HCT116 (cell line): ENCODE data around the gene IBA57. TPM values are rescaled to one million over a fixed set of nuclear protein-coding genes. Genes with fewer than 3 reads are reported as not detected.
A peak's percentile ranks its signal among the peaks of the same experiment; 100 is the strongest.

Experiments
- ATAC-seq: fragments of 200-7000 bp; cut with Tn5 transposase; 2 replicates; pipeline ENCODE4 v1.9.1; 2020; ENCODE audit warnings: mild to moderate bottlenecking, moderate library complexity
- BruUV-seq: library from RNA; stranded (reverse); fragments of 400-500 nt; replicated peaks from 2 replicates; lab custom pipeline; 2021; lab: Mats Ljungman, UMichigan
- CTCF ChIA-PET: fragments of 300-600 bp; sonication (Branson Sonifier 250); formaldehyde crosslinking; loops from one replicate; lab custom pipeline; 2021; ENCODE audit warnings: antibody characterized with exemption; lab: Charles Lee
- POLR2A ChIA-PET: fragments of 300-600, 350-600 bp; sonication (Branson Sonifier 250); formaldehyde crosslinking; loops from one replicate; lab custom pipeline; 2021; ENCODE audit warnings: antibody characterized with exemption; lab: Charles Lee
- RAD21 ChIA-PET, 2 experiments: fragments of 300-600 bp; sonication (Branson Sonifier 250); formaldehyde crosslinking; loops; one replicate each; lab custom pipeline; 2023; ENCODE audit warnings: low total read pairs in 2 of 2; ENCODE audit not compliant: uncharacterized antibody in 2 of 2, unreplicated experiment in 2 of 2, low non-redundant PET in 1 of 2; lab: Charles Lee
- DNase-seq: peaks from one replicate; pipeline ENCODE4 v3.0.0-alpha.2; 2010; ENCODE audit warnings: low read depth, low spot score
- H2AFZ ChIP-seq: fragments of 200-600 bp; shearing (Covaris generic), sonication (generic); 2 replicates; pipeline ENCODE4 v1.6.1; 2017; ENCODE audit warnings: low read depth, mixed run types, mixed read lengths, antibody characterized with exemption, low read length; ENCODE audit not compliant: poor library complexity, severe bottlenecking
- H3K27ac ChIP-seq: 2 replicates; pipeline ENCODE4 v1.5.1; 2012; ENCODE audit warnings: low read depth, low read length
- H3K27me3 ChIP-seq: fragments of 200-600 bp; sonication (generic); 2 replicates; pipeline ENCODE4 v1.6.1; 2016; ENCODE audit warnings: mixed run types, low read length, mixed read lengths; ENCODE audit not compliant: insufficient read depth
- H3K36me3 ChIP-seq, 2 experiments: fragments of 200-500 bp in 1 of 2; fragments of 200-600 bp in 1 of 2; sonication (Bioruptor generic) in 1 of 2; sonication (generic) in 1 of 2; 2 replicates each; pipeline versions ENCODE4 v1.5.1 to v1.6.1; 2014 to 2016; ENCODE audit warnings: low read length in 2 of 2, inconsistent platforms in 1 of 2, mixed read lengths in 1 of 2, mixed run types in 1 of 2; ENCODE audit not compliant: insufficient read depth in 2 of 2, control insufficient read depth in 1 of 2
- H3K4me1 ChIP-seq, 2 experiments: fragments of 200-600 bp in 1 of 2; sonication (generic) in 1 of 2; 2 replicates each; pipeline versions ENCODE4 v1.5.1 to v1.6.1; 2012 to 2017; ENCODE audit warnings: low read length in 2 of 2, inconsistent platforms in 1 of 2, mild to moderate bottlenecking in 1 of 2, mixed read lengths in 1 of 2, mixed run types in 1 of 2, moderate library complexity in 1 of 2; ENCODE audit not compliant: insufficient read depth in 2 of 2, control insufficient read depth in 1 of 2
- H3K4me2 ChIP-seq: fragments of 200-600 bp; sonication (generic); 2 replicates; pipeline ENCODE4 v1.6.1; 2017; ENCODE audit warnings: mixed run types, low read length, mixed read lengths
- H3K4me3 ChIP-seq, 2 experiments: fragments of 200-600 bp in 1 of 2; sonication (generic) in 1 of 2; replicated peaks in 1 of 2; 2 replicates each; pipeline ENCODE4 v1.5.1; 2011 to 2016; ENCODE audit warnings: low read length in 2 of 2, control low read depth in 1 of 2, low read depth in 1 of 2, mild to moderate bottlenecking in 1 of 2, mixed read lengths in 1 of 2, mixed run types in 1 of 2
- H3K79me2 ChIP-seq: fragments of 200-600 bp; sonication (generic); 2 replicates; pipeline ENCODE4 v1.6.1; 2017; ENCODE audit warnings: mild to moderate bottlenecking, mixed run types, low read length, moderate library complexity, mixed read lengths; ENCODE audit not compliant: insufficient read depth
- H3K9ac ChIP-seq: fragments of 200-600 bp; sonication (generic); 2 replicates; pipeline ENCODE4 v1.6.1; 2016; ENCODE audit warnings: low read length, mixed read lengths
- H3K9me2 ChIP-seq: fragments of 200-600 bp; sonication (generic), shearing (Covaris generic); 2 replicates; pipeline ENCODE4 v1.6.1; 2017; ENCODE audit warnings: mixed run types, mild to moderate bottlenecking, moderate library complexity; ENCODE audit not compliant: insufficient read depth
- H3K9me3 ChIP-seq, 2 experiments: fragments of 200-500 bp in 1 of 2; fragments of 200-600 bp in 1 of 2; sonication (Bioruptor generic) in 1 of 2; sonication (generic) in 1 of 2; 2 replicates each; pipeline ENCODE4 v1.6.1; 2014 to 2017; ENCODE audit warnings: low read length in 2 of 2, mixed read lengths in 2 of 2, inconsistent platforms in 1 of 2, low read depth in 1 of 2, mild to moderate bottlenecking in 1 of 2, mixed run types in 1 of 2, moderate library complexity in 1 of 2; ENCODE audit not compliant: control insufficient read depth in 1 of 2, insufficient read depth in 1 of 2
- H4K20me1 ChIP-seq: fragments of 200-600 bp; sonication (generic), shearing (Covaris generic); 2 replicates; pipeline ENCODE4 v1.6.1; 2017; ENCODE audit warnings: mixed run types, mild to moderate bottlenecking, moderate library complexity; ENCODE audit not compliant: insufficient read depth
- ATF3 ChIP-seq: IDR thresholded peaks from 2 replicates; pipeline ENCODE4 v1.6.1; 2012
- CEBPB ChIP-seq: IDR thresholded peaks from 2 replicates; pipeline ENCODE4 v1.6.1; 2012; ENCODE audit warnings: low read depth
- CTCF ChIP-seq, 3 experiments: fragments of 200-600 bp in 1 of 3; sonication (generic) in 1 of 3; IDR thresholded peaks in 2 of 3; conservative IDR thresholded peaks in 1 of 3; 2 replicates each; pipeline ENCODE4 v1.5.1; 2012 to 2017; ENCODE audit warnings: low read depth in 2 of 3, low read length in 2 of 3, antibody characterized with exemption in 1 of 3, borderline replicate concordance in 1 of 3, control low read depth in 1 of 3, mild to moderate bottlenecking in 1 of 3, mixed read lengths in 1 of 3, mixed run types in 1 of 3, moderate library complexity in 1 of 3; ENCODE audit not compliant: insufficient read depth in 1 of 3
- EZH2 ChIP-seq: fragments of 200-600 bp; sonication (generic); IDR thresholded peaks from 2 replicates; pipeline ENCODE4 v1.6.1; 2017; ENCODE audit warnings: antibody characterized with exemption, mixed run types
- FOSL1 ChIP-seq: IDR thresholded peaks from 2 replicates; pipeline ENCODE4 v1.6.1; 2012; ENCODE audit warnings: low read depth
- MAX ChIP-seq: IDR thresholded peaks from 2 replicates; pipeline ENCODE4 v1.6.1; 2012
- POLR2A ChIP-seq: IDR thresholded peaks from 2 replicates; pipeline ENCODE4 v1.7.0; 2011; ENCODE audit warnings: borderline replicate concordance; ENCODE audit not compliant: insufficient read depth, insufficient read length; ENCODE audit errors: extremely low read depth
- POLR2AphosphoS5 ChIP-seq: IDR thresholded peaks from 2 replicates; pipeline ENCODE4 v1.6.1; 2011; ENCODE audit warnings: mild to moderate bottlenecking, low read depth, low read length, moderate library complexity
- RAD21 ChIP-seq: IDR thresholded peaks from 2 replicates; pipeline ENCODE4 v1.6.1; 2012; ENCODE audit warnings: low read depth, mild to moderate bottlenecking
- SIN3A ChIP-seq: IDR thresholded peaks from 2 replicates; pipeline ENCODE4 v1.6.1; 2012; ENCODE audit warnings: low read depth
- SP1 ChIP-seq: IDR thresholded peaks from 2 replicates; pipeline ENCODE4 v1.6.1; 2012; ENCODE audit warnings: low read depth
- SRF ChIP-seq: IDR thresholded peaks from 2 replicates; pipeline ENCODE4 v1.6.1; 2012; ENCODE audit warnings: low read depth
- TCF7L2 ChIP-seq: IDR thresholded peaks from 2 replicates; pipeline ENCODE4 v1.7.0; 2011; ENCODE audit warnings: borderline replicate concordance, inconsistent platforms; ENCODE audit not compliant: insufficient read depth, insufficient read length; ENCODE audit errors: extremely low read depth
- intact Hi-C: fragments of 100-400 bp; cut with micrococcal nuclease; formaldehyde crosslinking; loops from 2 replicates; pipeline ENCODE4 v1.10.0; 2022
- total RNA-seq: library from RNA; stranded (reverse); gene quantifications from one replicate; pipeline ENCODE4 v1.2.1, GENCODE V29; 2021; ENCODE audit not compliant: unreplicated experiment

IBA57 gene
- total RNA-seq, 1 experiment from 2014 or later = 11.6 TPM

GRCh38 chr1:228213917-228214808 lies 48.6 kb downstream of the IBA57 start:
- ATAC-seq = no peak

More at GRCh38 chr1:228213917-228214808, 48.6 kb downstream of the IBA57 start:
- TSS peak; percentile 47 for BruUV-seq
- no peak for DNase-seq
- intact Hi-C loops = loop anchor here (5.0 kb wide), 1 partner anchor 243 kb away; a partner anchor contains a TSS
- RAD21 ChIA-PET = no interaction called here
- Histone ChIP-seq H2AFZ (no peak overlapping the region), H3K27me3 (no peaks in the 10 kb centered on the region), H3K9ac (peak overlapping the region; percentile 25; the same call in 1 of the 2 replicates), H3K9me3 (no peaks in the 10 kb centered on the region), H3K4me2 (peak overlapping the region; percentile 47), H3K4me1 (peaks cover 20 to 32% of the 10 kb centered on the region in 2 experiments), H3K9me2 (no peaks in the 10 kb centered on the region), H3K4me3 (peak overlapping the region; percentile 23 to 37; a peak in 3 of 4 replicates), H3K36me3 (no peaks in the 10 kb centered on the region; a peak in 1 of 4 replicates), H4K20me1 (no peaks in the 10 kb centered on the region), H3K79me2 (no peaks in the 10 kb centered on the region), H3K27ac (peak overlapping the region; percentile 47; the same call in 1 of the 2 replicates)
- POLR2A ChIA-PET = interaction anchor here (0.9 kb wide), 1 partner anchor 11 kb away, joined by 4 read pairs; no protein-coding TSS in a partner anchor
- CTCF ChIA-PET = interaction anchor here (0.5 to 1.2 kb wide), 10 partner anchors 9 to 179 kb away, joined by 3 to 5 read pairs (median 3); partner anchors contain the start of gene IBA57
- TF ChIP-seq MAX = no peak
- TF ChIP-seq FOSL1 = no peak
- TF ChIP-seq SIN3A = no peak
- TF ChIP-seq EZH2 = no peak
- TF ChIP-seq SRF = no peak
- no peak for TF ChIP-seq POLR2AphosphoS5
- TF ChIP-seq POLR2A = no peak
- TF ChIP-seq ATF3 = no peak
- no peak for TF ChIP-seq TCF7L2
- TF ChIP-seq CEBPB = no peak
- TF ChIP-seq CTCF (IDR thresholded peaks at IDR 0.05 in 2 of 3, conservative IDR thresholded peaks at IDR 0.05 in 1 of 3; ENCODE audit: borderline replicate concordance in 1 of 3, insufficient read depth in 1 of 3, low read depth in 2 of 3, low read length in 2 of 3) = no peak
- no peak for TF ChIP-seq RAD21
- no peak for TF ChIP-seq SP1
